ENCODE data around the gene PALLD. TPM values are rescaled to one million over a fixed set of nuclear protein-coding genes. Genes with fewer than 3 reads are reported as not detected.

PALLD gene
- total RNA-seq, 1 experiment from 2014 or later: 166 TPM

- Histone ChIP-seq H3K27ac (ENCODE audit: low read depth, low read length) (peak overlapping the region; percentile 55; the same call in 1 of the 2 replicates), H3K36me3 (ENCODE audit: control insufficient read depth in 1 of 2, insufficient read depth in 2 of 2, low read length in 2 of 2) (no peaks in the 10 kb centered on the region), H3K4me3 (replicated peaks in 1 of 2; ENCODE audit: low read depth in 1 of 2, low read length in 2 of 2) (no peak overlapping the region), H2AFZ (ENCODE audit: low read depth, low read length, poor library complexity, severe bottlenecking) (no peak overlapping the region), H3K4me1 (ENCODE audit: control insufficient read depth in 1 of 2, insufficient read depth in 2 of 2, low read length in 2 of 2) (peaks cover 24 to 40% of the 10 kb centered on the region in 2 experiments), H3K27me3 (ENCODE audit: insufficient read depth, low read length) (no peaks in the 10 kb centered on the region), H3K9ac (ENCODE audit: low read length) (no peak overlapping the region), H3K79me2 (ENCODE audit: insufficient read depth, low read length) (no peaks in the 10 kb centered on the region), H3K9me2 (ENCODE audit: insufficient read depth) (no peaks in the 10 kb centered on the region), H3K4me2 (ENCODE audit: low read length) (peak overlapping the region; percentile 75), H4K20me1 (ENCODE audit: insufficient read depth) (no peaks in the 10 kb centered on the region), H3K9me3 (ENCODE audit: control insufficient read depth in 1 of 2, insufficient read depth in 1 of 2, low read depth in 1 of 2, low read length in 2 of 2) (no peaks in the 10 kb centered on the region)
- ATAC-seq: no peak
- BruUV-seq (replicated peaks): no TSS peak
- RAD21 ChIA-PET (ENCODE audit: low non-redundant PET in 1 of 2, low total read pairs in 2 of 2, uncharacterized antibody in 2 of 2, unreplicated experiment in 2 of 2): interaction anchor here in 1 of 2 experiments (0.6 kb wide), 1 partner anchor 280 kb away, joined by 3 read pairs; no protein-coding TSS in a partner anchor
- POLR2A ChIA-PET: interaction anchor here (0.6 kb wide), 1 partner anchor 259 kb away, joined by 3 read pairs; no protein-coding TSS in a partner anchor
- TF ChIP-seq SP1 (IDR thresholded peaks at IDR 0.05; ENCODE audit: low read depth) (no peak), FOSL1 (IDR thresholded peaks at IDR 0.05; ENCODE audit: low read depth) (no peak), CEBPB (IDR thresholded peaks at IDR 0.05; ENCODE audit: low read depth) (no peak), ZBTB33 (IDR thresholded peaks at IDR 0.05; ENCODE audit: extremely low read depth, insufficient replicate concordance, low read length) (no peak), EGR1 (IDR thresholded peaks at IDR 0.05; ENCODE audit: low read depth) (no peak), EZH2 (IDR thresholded peaks at IDR 0.05) (no peak), CBX3 (IDR thresholded peaks at IDR 0.05; ENCODE audit: low read depth) (no peak), ZNF274 (IDR thresholded peaks at IDR 0.05; ENCODE audit: low read depth, low read length) (no peak), EZH2phosphoT487 (IDR thresholded peaks at IDR 0.05; ENCODE audit: borderline replicate concordance) (no peak), RAD21 (IDR thresholded peaks at IDR 0.05; ENCODE audit: low read depth) (no peak), MAX (IDR thresholded peaks at IDR 0.05) (no peak), POLR2AphosphoS5 (IDR thresholded peaks at IDR 0.05; ENCODE audit: low read depth, low read length) (no peak), POLR2A (IDR thresholded peaks at IDR 0.05; ENCODE audit: borderline replicate concordance, extremely low read depth, insufficient read depth, insufficient read length) (no peak), ELF1 (IDR thresholded peaks at IDR 0.05; ENCODE audit: borderline replicate concordance, low read depth) (no peak), TCF7L2 (IDR thresholded peaks at IDR 0.05; ENCODE audit: borderline replicate concordance, extremely low read depth, insufficient read depth, insufficient read length) (no peak), ATF3 (IDR thresholded peaks at IDR 0.05) (no peak), CTCF (IDR thresholded peaks at IDR 0.05 in 2 of 3, conservative IDR thresholded peaks at IDR 0.05 in 1 of 3; ENCODE audit: borderline replicate concordance in 1 of 3, insufficient read depth in 1 of 3, low read depth in 2 of 3, low read length in 2 of 3) (no peak)
- CTCF ChIA-PET: no interaction called here
- DNase-seq (ENCODE audit: low read depth, low spot score): no peak
- intact Hi-C loops (cut with micrococcal nuclease): no loop called here
These were observed 298.5 kb downstream of the PALLD start for GRCh38 chr4:168795346-168795745.
